Mesenchymal stem cell (in vitro differentiated cells and primary cell): ENCODE data around the gene TMEM185A.

Experiments
- DNase-seq: peaks from one replicate; pipeline ENCODE4 v3.0.0-alpha.2; 2013
- H2AFZ ChIP-seq: one replicate; pipeline ENCODE4 v1.6.1; 2013; ENCODE audit warnings: low read depth, mild to moderate bottlenecking, control low read depth, inconsistent platforms, low read length, moderate library complexity
- H2AK5ac ChIP-seq: 2 replicates; pipeline ENCODE4 v1.6.1; 2013; ENCODE audit warnings: low read length, moderate library complexity, mild to moderate bottlenecking, inconsistent platforms; ENCODE audit not compliant: severe bottlenecking
- H2BK120ac ChIP-seq: one replicate; pipeline ENCODE4 v1.6.1; 2013; ENCODE audit warnings: low read depth, mild to moderate bottlenecking, inconsistent platforms, low read length, moderate library complexity
- H2BK12ac ChIP-seq, 2 experiments: one replicate each; pipeline ENCODE4 v1.6.1; 2013; ENCODE audit warnings: inconsistent platforms in 2 of 2, low read length in 2 of 2, mild to moderate bottlenecking in 2 of 2, moderate library complexity in 2 of 2, control low read depth in 1 of 2
- H2BK15ac ChIP-seq: one replicate; pipeline ENCODE4 v1.6.1; 2013; ENCODE audit warnings: mild to moderate bottlenecking, low read depth, inconsistent platforms; ENCODE audit not compliant: poor library complexity, severe bottlenecking
- H2BK5ac ChIP-seq: 2 replicates; pipeline ENCODE4 v1.6.1; 2013; ENCODE audit warnings: low read depth, mild to moderate bottlenecking, low read length, control low read depth, inconsistent platforms; ENCODE audit not compliant: poor library complexity, severe bottlenecking
- H3K14ac ChIP-seq, 2 experiments: one replicate each; pipeline ENCODE4 v1.6.1; 2013; ENCODE audit warnings: inconsistent platforms in 2 of 2, low read length in 2 of 2, control low read depth in 1 of 2, mild to moderate bottlenecking in 1 of 2, moderate library complexity in 1 of 2
- H3K18ac ChIP-seq, 2 experiments: one replicate each; pipeline ENCODE4 v1.6.1; 2013; ENCODE audit warnings: inconsistent platforms in 2 of 2, low read length in 2 of 2, control low read depth in 1 of 2, low read depth in 1 of 2, mild to moderate bottlenecking in 1 of 2
- H3K23ac ChIP-seq, 2 experiments: one replicate each; pipeline ENCODE4 v1.6.1; 2013; ENCODE audit warnings: inconsistent platforms in 2 of 2, low read length in 2 of 2, mild to moderate bottlenecking in 2 of 2, moderate library complexity in 2 of 2, control low read depth in 1 of 2
- H3K27ac ChIP-seq: 2 replicates; pipeline ENCODE4 v1.5.1; 2013; ENCODE audit warnings: mild to moderate bottlenecking, moderate library complexity, low read length, control low read depth, inconsistent platforms; ENCODE audit not compliant: poor library complexity, severe bottlenecking
- H3K27me3 ChIP-seq, 2 experiments: 2 replicates each; pipeline versions ENCODE4 v1.6.1 to v1.7.0; 2013; ENCODE audit warnings: low read length in 2 of 2, mild to moderate bottlenecking in 2 of 2, moderate library complexity in 2 of 2, control low read depth in 1 of 2, inconsistent platforms in 1 of 2; ENCODE audit not compliant: control insufficient read depth in 1 of 2, insufficient read depth in 1 of 2
- H3K36me3 ChIP-seq, 2 experiments: 2 replicates each; pipeline versions ENCODE4 v1.6.1 to v1.7.0; 2013; ENCODE audit warnings: low read length in 2 of 2, control low read depth in 1 of 2, inconsistent platforms in 1 of 2, low read depth in 1 of 2, mild to moderate bottlenecking in 1 of 2; ENCODE audit not compliant: insufficient read depth in 2 of 2, control insufficient read depth in 1 of 2
- H3K4ac ChIP-seq, 2 experiments: one replicate each; pipeline ENCODE4 v1.6.1; 2013; ENCODE audit warnings: inconsistent platforms in 2 of 2, low read length in 2 of 2, mild to moderate bottlenecking in 2 of 2, moderate library complexity in 2 of 2, control low read depth in 1 of 2, low read depth in 1 of 2
- H3K4me1 ChIP-seq: 2 replicates; pipeline ENCODE4 v1.6.1; 2013; ENCODE audit warnings: low read depth, low read length, control low read depth; ENCODE audit not compliant: control insufficient read depth, insufficient read depth
- H3K4me2 ChIP-seq: 2 replicates; pipeline ENCODE4 v1.6.1; 2013; ENCODE audit warnings: low read length, mild to moderate bottlenecking, inconsistent platforms; ENCODE audit not compliant: poor library complexity, severe bottlenecking
- H3K4me3 ChIP-seq, 2 experiments: 2 replicates each; pipeline versions ENCODE4 v1.5.1 to v1.7.0; 2013; ENCODE audit warnings: low read length in 2 of 2, mild to moderate bottlenecking in 2 of 2, control low read depth in 1 of 2, low read depth in 1 of 2; ENCODE audit not compliant: insufficient read depth in 1 of 2
- H3K79me1 ChIP-seq: replicated peaks from 2 replicates; pipeline ENCODE4 v1.6.1; 2013; ENCODE audit warnings: mild to moderate bottlenecking, control low read depth, low read length, inconsistent platforms; ENCODE audit not compliant: poor library complexity, severe bottlenecking
- H3K9ac ChIP-seq: 2 replicates; pipeline ENCODE4 v1.7.0; 2013; ENCODE audit warnings: mild to moderate bottlenecking, low read length, moderate library complexity
- H3K9me3 ChIP-seq: 2 replicates; pipeline ENCODE4 v1.7.0; 2013; ENCODE audit warnings: mild to moderate bottlenecking, low read length; ENCODE audit not compliant: control insufficient read depth
- H4K8ac ChIP-seq: one replicate; pipeline ENCODE4 v1.6.1; 2013; ENCODE audit warnings: inconsistent platforms, mild to moderate bottlenecking, low read length, moderate library complexity
- H4K91ac ChIP-seq: one replicate; pipeline ENCODE4 v1.6.1; 2013; ENCODE audit warnings: mild to moderate bottlenecking, low read length, inconsistent platforms
- WGBS: methylation state at CpG from one replicate; pipeline ENCODE4 v1.1.7; 2013; ENCODE audit warnings: mixed read lengths; 5-methylcytosine and 5-hydroxymethylcytosine counted together

The TMEM185A gene

DNA sequence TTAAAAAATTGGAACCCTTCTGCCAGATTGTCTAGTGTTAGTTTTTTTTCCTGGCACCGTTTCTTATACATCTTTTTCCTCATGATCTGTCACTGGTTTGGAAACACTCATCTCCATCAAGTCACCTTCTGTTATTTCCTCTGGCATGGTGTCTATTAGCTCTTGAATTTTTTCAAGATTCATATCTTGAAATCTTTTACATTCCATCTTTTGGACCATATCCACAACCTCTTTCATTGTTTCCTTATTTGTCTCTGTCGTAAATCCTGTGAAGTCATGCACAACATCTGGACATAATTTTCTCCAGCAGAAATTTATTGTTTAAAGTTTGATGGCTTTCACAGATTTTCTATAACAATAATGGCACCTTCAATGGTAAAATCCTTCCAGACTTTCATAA lies 10.2 kb upstream of the TMEM185A start:
- 92% methylated on average over 2 of the region's 2 CpGs for WGBS

DNA sequence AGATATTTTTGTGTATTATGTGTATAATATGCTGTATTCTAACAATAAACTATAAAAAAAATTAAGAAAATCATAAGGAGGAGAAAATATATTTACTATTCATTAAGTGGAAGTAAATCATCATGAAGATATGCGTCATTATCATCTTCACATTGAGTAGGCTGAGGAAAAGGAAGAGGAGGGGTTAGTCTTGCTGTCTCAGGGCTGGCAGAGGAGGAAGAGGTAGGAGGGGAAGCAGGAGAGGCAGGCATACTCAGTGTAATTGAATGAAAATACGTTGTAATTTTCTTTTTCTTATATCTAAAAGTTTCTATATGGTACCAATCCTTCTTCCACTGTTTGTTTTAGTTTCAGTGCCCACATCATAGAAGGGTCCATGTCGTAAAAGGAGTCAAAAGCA lies 9.8 kb upstream of the TMEM185A start:
- Histone ChIP-seq H2BK120ac (no peak overlapping the region), H3K9me3 (peaks cover 19% of the 10 kb centered on the region), H2AK5ac (no peak overlapping the region), H4K91ac (no peak overlapping the region), H3K4me1 (no peaks in the 10 kb centered on the region), H3K79me1 (no peaks in the 10 kb centered on the region), H3K4ac (no peak overlapping the region), H4K8ac (no peak overlapping the region), H2BK5ac (no peak overlapping the region), H3K18ac (no peak overlapping the region), H3K27me3 (peaks cover 0 to 12% of the 10 kb centered on the region in 2 experiments), H2BK15ac (no peak overlapping the region), H3K27ac (no peak overlapping the region), H3K9ac (no peak overlapping the region), H2AFZ (no peak overlapping the region), H3K4me2 (no peak overlapping the region), H3K23ac (no peak overlapping the region), H3K36me3 (no peaks in the 10 kb centered on the region), H3K4me3 (no peak overlapping the region), H2BK12ac (no peak overlapping the region), H3K14ac (no peak overlapping the region)
- WGBS, result 75% methylated on average over 1 of the region's 3 CpGs
- DNase-seq, result no peak

More for the DNA sequence above, 10.2 kb upstream of the TMEM185A start:
- H3K4me3 ChIP-seq, result no peak overlapping the region
- H3K4me2 ChIP-seq, result no peak overlapping the region
- no peak overlapping the region for H3K27ac ChIP-seq
- no peaks in the 10 kb centered on the region for H3K36me3 ChIP-seq
- no peak overlapping the region for H2AFZ ChIP-seq
- no peak overlapping the region for H2BK5ac ChIP-seq
- H4K8ac ChIP-seq, result no peak overlapping the region
- no peak overlapping the region for H2BK15ac ChIP-seq
- H2BK12ac ChIP-seq, result no peak overlapping the region
- H4K91ac ChIP-seq, result no peak overlapping the region
- H3K9ac ChIP-seq, result no peak overlapping the region
- no peak for DNase-seq
- no peaks in the 10 kb centered on the region for H3K79me1 ChIP-seq
- no peak overlapping the region for H3K14ac ChIP-seq
- H3K4me1 ChIP-seq, result no peaks in the 10 kb centered on the region
- H2BK120ac ChIP-seq, result no peak overlapping the region
- no peak overlapping the region for H3K4ac ChIP-seq
- H2AK5ac ChIP-seq, result no peak overlapping the region
- no peak overlapping the region for H3K18ac ChIP-seq
- H3K27me3 ChIP-seq, result peaks cover 0 to 11% of the 10 kb centered on the region in 2 experiments
- H3K23ac ChIP-seq, result no peak overlapping the region
- peaks cover 15% of the 10 kb centered on the region for H3K9me3 ChIP-seq

DNA sequence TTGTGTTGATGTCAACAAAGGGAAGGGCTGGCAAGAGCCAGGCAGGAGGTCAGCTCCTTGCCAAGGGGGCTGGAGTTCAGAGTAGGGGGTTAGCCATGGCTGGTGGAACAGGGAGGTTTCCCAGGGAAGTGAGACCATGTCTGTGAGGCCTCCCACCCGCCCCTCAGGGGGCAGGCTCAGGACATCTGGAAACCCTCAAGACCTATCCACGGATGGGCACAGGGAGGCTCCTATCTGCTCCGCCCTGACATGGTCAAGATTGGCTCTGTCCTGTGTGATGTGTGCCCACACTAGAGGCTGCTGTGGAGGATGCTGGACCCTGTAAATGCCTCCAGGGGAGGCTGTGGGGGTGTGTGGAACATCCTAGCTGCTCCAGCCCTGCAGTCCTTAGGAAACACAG lies 8.0 kb upstream of the TMEM185A start:
- H3K9me3 ChIP-seq, result peaks cover 20% of the 10 kb centered on the region
- no peak overlapping the region for H4K91ac ChIP-seq
- no peak overlapping the region for H3K4me3 ChIP-seq
- H3K27me3 ChIP-seq, result peaks cover 0 to 23% of the 10 kb centered on the region in 2 experiments
- no peak for DNase-seq
- no peak overlapping the region for H3K27ac ChIP-seq
- no peak overlapping the region for H2BK120ac ChIP-seq
- H2BK15ac ChIP-seq, result no peak overlapping the region
- WGBS, result 88% methylated on average over 3 of the region's 3 CpGs
- H3K79me1 ChIP-seq, result no peaks in the 10 kb centered on the region
- H3K36me3 ChIP-seq, result no peaks in the 10 kb centered on the region
- no peak overlapping the region for H3K18ac ChIP-seq
- no peak overlapping the region for H2AFZ ChIP-seq
- no peaks in the 10 kb centered on the region for H3K4me1 ChIP-seq
- H3K4me2 ChIP-seq, result no peak overlapping the region
- H3K9ac ChIP-seq, result no peak overlapping the region
- no peak overlapping the region for H2BK12ac ChIP-seq
- no peak overlapping the region for H3K4ac ChIP-seq
- H2AK5ac ChIP-seq, result no peak overlapping the region
- no peak overlapping the region for H4K8ac ChIP-seq
- H3K23ac ChIP-seq, result no peak overlapping the region
- no peak overlapping the region for H2BK5ac ChIP-seq
- H3K14ac ChIP-seq, result no peak overlapping the region

DNA sequence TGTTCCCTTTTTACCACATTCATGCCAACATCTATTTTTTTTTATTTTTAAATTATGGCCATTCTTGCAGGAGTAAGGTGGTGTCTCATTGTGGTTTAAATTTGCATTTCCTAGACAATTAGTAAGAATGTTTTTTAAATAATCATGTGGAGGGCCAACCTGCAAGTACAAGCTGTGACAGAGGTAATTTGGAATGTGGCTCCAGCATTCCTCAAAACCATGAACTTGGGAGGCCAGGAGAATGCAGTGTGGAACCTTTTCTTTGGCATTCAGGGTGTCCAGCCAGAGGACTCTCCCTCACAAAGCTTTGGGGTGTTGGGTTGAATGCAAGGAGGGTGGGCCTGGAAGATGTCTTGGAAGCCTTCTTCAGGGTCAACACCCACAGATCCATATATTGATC lies 7.3 kb upstream of the TMEM185A start:
- H4K91ac ChIP-seq, result no peak overlapping the region
- no peaks in the 10 kb centered on the region for H3K36me3 ChIP-seq
- H3K18ac ChIP-seq, result no peak overlapping the region
- H3K4me2 ChIP-seq, result no peak overlapping the region
- H3K79me1 ChIP-seq, result no peaks in the 10 kb centered on the region
- H3K27ac ChIP-seq, result no peak overlapping the region
- DNase-seq, result no peak
- H3K23ac ChIP-seq, result no peak overlapping the region
- peaks cover 20% of the 10 kb centered on the region for H3K9me3 ChIP-seq
- no peak overlapping the region for H4K8ac ChIP-seq
- H2BK15ac ChIP-seq, result no peak overlapping the region
- no peak overlapping the region for H3K9ac ChIP-seq
- H3K4me3 ChIP-seq, result no peak overlapping the region
- no peak overlapping the region for H2AK5ac ChIP-seq
- no peak overlapping the region for H2BK12ac ChIP-seq
- peaks cover 0 to 29% of the 10 kb centered on the region in 2 experiments for H3K27me3 ChIP-seq
- no peak overlapping the region for H3K14ac ChIP-seq
- no peak overlapping the region for H3K4ac ChIP-seq
- no peak overlapping the region for H2BK120ac ChIP-seq
- no peak overlapping the region for H2AFZ ChIP-seq
- no peaks in the 10 kb centered on the region for H3K4me1 ChIP-seq
- H2BK5ac ChIP-seq, result no peak overlapping the region
